ENCODE results near the gene HOXD9. TPM values are rescaled to one million over a fixed set of nuclear protein-coding genes. Genes with fewer than 3 reads are reported as not detected.

Gene HOXD9
- total and polyA plus RNA-seq, 2 of the 8 experiments (the other 6 are each of a cell fraction or from before 2014, with no cell fraction given), result not detected

GRCh38 chr2:176118601-176119339 lies 3.7 kb upstream of the HOXD9 start (continued):
- TF ChIP-seq, protein P1, sequence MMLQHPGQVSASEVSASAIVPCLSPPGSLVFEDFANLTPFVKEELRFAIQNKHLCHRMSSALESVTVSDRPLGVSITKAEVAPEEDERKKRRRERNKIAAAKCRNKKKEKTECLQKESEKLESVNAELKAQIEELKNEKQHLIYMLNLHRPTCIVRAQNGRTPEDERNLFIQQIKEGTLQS (IDR thresholded peaks at IDR 0.05; ENCODE audit: insufficient read depth, low read depth, low read length), result no peak
- TF ChIP-seq KDM1A (IDR thresholded peaks at IDR 0.05; ENCODE audit: borderline replicate concordance, low read length) (no peak), RAD21 (IDR thresholded peaks at IDR 0.05 in 1 of 2, conservative IDR thresholded peaks at IDR 0.05 in 1 of 2; ENCODE audit: low read depth in 2 of 2, low read length in 2 of 2) (peak; percentile 15 to 37; a peak in 3 of 4 replicates), TCF12 (IDR thresholded peaks at IDR 0.05; ENCODE audit: low read depth, low read length) (0 out of 2 replicates have a peak, but pooled peaks have one; percentile 9), SP1 (IDR thresholded peaks at IDR 0.05; ENCODE audit: low read depth, low read length) (no peak), EP300 (IDR thresholded peaks at IDR 0.05; ENCODE audit: borderline replicate concordance in 1 of 2, low read depth in 2 of 2, low read length in 2 of 2) (no peak), HDAC2 (IDR thresholded peaks at IDR 0.05; ENCODE audit: borderline replicate concordance in 1 of 2, low read depth in 2 of 2, low read length in 2 of 2) (no peak)
- TF ChIP-seq, protein P2, sequence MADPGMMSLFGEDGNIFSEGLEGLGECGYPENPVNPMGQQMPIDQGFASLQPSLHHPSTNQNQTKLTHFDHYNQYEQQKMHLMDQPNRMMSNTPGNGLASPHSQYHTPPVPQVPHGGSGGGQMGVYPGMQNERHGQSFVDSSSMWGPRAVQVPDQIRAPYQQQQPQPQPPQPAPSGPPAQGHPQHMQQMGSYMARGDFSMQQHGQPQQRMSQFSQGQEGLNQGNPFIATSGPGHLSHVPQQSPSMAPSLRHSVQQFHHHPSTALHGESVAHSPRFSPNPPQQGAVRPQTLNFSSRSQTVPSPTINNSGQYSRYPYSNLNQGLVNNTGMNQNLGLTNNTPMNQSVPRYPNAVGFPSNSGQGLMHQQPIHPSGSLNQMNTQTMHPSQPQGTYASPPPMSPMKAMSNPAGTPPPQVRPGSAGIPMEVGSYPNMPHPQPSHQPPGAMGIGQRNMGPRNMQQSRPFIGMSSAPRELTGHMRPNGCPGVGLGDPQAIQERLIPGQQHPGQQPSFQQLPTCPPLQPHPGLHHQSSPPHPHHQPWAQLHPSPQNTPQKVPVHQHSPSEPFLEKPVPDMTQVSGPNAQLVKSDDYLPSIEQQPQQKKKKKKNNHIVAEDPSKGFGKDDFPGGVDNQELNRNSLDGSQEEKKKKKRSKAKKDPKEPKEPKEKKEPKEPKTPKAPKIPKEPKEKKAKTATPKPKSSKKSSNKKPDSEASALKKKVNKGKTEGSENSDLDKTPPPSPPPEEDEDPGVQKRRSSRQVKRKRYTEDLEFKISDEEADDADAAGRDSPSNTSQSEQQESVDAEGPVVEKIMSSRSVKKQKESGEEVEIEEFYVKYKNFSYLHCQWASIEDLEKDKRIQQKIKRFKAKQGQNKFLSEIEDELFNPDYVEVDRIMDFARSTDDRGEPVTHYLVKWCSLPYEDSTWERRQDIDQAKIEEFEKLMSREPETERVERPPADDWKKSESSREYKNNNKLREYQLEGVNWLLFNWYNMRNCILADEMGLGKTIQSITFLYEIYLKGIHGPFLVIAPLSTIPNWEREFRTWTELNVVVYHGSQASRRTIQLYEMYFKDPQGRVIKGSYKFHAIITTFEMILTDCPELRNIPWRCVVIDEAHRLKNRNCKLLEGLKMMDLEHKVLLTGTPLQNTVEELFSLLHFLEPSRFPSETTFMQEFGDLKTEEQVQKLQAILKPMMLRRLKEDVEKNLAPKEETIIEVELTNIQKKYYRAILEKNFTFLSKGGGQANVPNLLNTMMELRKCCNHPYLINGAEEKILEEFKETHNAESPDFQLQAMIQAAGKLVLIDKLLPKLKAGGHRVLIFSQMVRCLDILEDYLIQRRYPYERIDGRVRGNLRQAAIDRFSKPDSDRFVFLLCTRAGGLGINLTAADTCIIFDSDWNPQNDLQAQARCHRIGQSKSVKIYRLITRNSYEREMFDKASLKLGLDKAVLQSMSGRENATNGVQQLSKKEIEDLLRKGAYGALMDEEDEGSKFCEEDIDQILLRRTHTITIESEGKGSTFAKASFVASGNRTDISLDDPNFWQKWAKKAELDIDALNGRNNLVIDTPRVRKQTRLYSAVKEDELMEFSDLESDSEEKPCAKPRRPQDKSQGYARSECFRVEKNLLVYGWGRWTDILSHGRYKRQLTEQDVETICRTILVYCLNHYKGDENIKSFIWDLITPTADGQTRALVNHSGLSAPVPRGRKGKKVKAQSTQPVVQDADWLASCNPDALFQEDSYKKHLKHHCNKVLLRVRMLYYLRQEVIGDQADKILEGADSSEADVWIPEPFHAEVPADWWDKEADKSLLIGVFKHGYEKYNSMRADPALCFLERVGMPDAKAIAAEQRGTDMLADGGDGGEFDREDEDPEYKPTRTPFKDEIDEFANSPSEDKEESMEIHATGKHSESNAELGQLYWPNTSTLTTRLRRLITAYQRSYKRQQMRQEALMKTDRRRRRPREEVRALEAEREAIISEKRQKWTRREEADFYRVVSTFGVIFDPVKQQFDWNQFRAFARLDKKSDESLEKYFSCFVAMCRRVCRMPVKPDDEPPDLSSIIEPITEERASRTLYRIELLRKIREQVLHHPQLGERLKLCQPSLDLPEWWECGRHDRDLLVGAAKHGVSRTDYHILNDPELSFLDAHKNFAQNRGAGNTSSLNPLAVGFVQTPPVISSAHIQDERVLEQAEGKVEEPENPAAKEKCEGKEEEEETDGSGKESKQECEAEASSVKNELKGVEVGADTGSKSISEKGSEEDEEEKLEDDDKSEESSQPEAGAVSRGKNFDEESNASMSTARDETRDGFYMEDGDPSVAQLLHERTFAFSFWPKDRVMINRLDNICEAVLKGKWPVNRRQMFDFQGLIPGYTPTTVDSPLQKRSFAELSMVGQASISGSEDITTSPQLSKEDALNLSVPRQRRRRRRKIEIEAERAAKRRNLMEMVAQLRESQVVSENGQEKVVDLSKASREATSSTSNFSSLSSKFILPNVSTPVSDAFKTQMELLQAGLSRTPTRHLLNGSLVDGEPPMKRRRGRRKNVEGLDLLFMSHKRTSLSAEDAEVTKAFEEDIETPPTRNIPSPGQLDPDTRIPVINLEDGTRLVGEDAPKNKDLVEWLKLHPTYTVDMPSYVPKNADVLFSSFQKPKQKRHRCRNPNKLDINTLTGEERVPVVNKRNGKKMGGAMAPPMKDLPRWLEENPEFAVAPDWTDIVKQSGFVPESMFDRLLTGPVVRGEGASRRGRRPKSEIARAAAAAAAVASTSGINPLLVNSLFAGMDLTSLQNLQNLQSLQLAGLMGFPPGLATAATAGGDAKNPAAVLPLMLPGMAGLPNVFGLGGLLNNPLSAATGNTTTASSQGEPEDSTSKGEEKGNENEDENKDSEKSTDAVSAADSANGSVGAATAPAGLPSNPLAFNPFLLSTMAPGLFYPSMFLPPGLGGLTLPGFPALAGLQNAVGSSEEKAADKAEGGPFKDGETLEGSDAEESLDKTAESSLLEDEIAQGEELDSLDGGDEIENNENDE (IDR thresholded peaks at IDR 0.05; ENCODE audit: insufficient replicate concordance, low read length), result no peak
